Gastroesophageal sphincter (tissue), 3 donors: Measurements from ENCODE around the gene MKNK2.

Experiments
- CTCF ChIP-seq, 4 experiments: fragments of 200-600 bp in 2 of 4; fragments of 450-650 bp in 2 of 4; sonication (generic) in 1 of 4; IDR thresholded peaks; one replicate each; pipeline ENCODE4 v1.5.1; 2017 to 2019; ENCODE audit warnings: antibody characterized with exemption in 4 of 4, mild to moderate bottlenecking in 2 of 4, moderate library complexity in 2 of 4
- POLR2A ChIP-seq, 2 donors: fragments of 450-650 bp; IDR thresholded peaks; one replicate each; pipeline ENCODE4 v1.6.1; 2017; ENCODE audit warnings: antibody characterized with exemption in 2 of 2, mild to moderate bottlenecking in 2 of 2, moderate library complexity in 1 of 2

GRCh38 chr19:2034729-2035589 lies 16.1 kb downstream of the MKNK2 start:
- TF ChIP-seq POLR2A (IDR thresholded peaks at IDR 0.05) (no peak), CTCF (IDR thresholded peaks at IDR 0.05) (no peak)
